Endometrium (tissue), 2 donors: ENCODE data around the gene ZC3HAV1L.
"Not testable (repeated sequence)": the region's sequence is repeated elsewhere in the genome, so short reads cannot be mapped to it uniquely, and the experiment has no call there.

ENCODE experiments used
- FAIRE-seq: peaks from 2 replicates; lab custom pipeline; 2012; peaks lifted over from hg19 to GRCh38; lab: Jason Lieb, UNC
- donor health status: control.
- donor health status: control.

The ZC3HAV1L gene

GRCh38 chr7:139035586-139036353 is at the start of gene ZC3HAV1L:
TSS of gene ZC3HAV1L (minus strand) at chr7:139036042. CDS start at chr7:139036017, 25 bp downstream.
- FAIRE-seq: no peak

- FAIRE-seq: no peak
Observed at GRCh38 chr7:139084709-139085108, 48.9 kb upstream of the ZC3HAV1L start.

- FAIRE-seq: no peak
Observed at GRCh38 chr7:139081584-139081983, 45.7 kb upstream of the ZC3HAV1L start.

GRCh38 chr7:139080905-139081304 is 45.1 kb upstream of the ZC3HAV1L start:
- FAIRE-seq: no peak

GRCh38 chr7:139079861-139080260 is 44.0 kb upstream of the ZC3HAV1L start:
- no peak for FAIRE-seq

GRCh38 chr7:139078911-139079310 is 43.1 kb upstream of the ZC3HAV1L start:
- FAIRE-seq: no peak

GRCh38 chr7:139078399-139078798 is 42.6 kb upstream of the ZC3HAV1L start:
- no peak for FAIRE-seq

- not testable (repeated sequence) for FAIRE-seq
Observed at GRCh38 chr7:139077706-139078105, 41.9 kb upstream of the ZC3HAV1L start.

- FAIRE-seq: no peak
Observed at GRCh38 chr7:139075871-139076686, 40.2 kb upstream of the ZC3HAV1L start.

GRCh38 chr7:139075031-139075652 is 39.3 kb upstream of the ZC3HAV1L start:
- FAIRE-seq: peak; percentile 8

GRCh38 chr7:139072796-139073195 is 37.0 kb upstream of the ZC3HAV1L start:
- no peak for FAIRE-seq

- FAIRE-seq: no peak
Observed at GRCh38 chr7:139071680-139072079, 35.8 kb upstream of the ZC3HAV1L start.

GRCh38 chr7:139068544-139069399 is 32.9 kb upstream of the ZC3HAV1L start:
- no peak for FAIRE-seq

GRCh38 chr7:139066315-139066714 is 30.5 kb upstream of the ZC3HAV1L start:
- FAIRE-seq: no peak

- no peak for FAIRE-seq
Observed at GRCh38 chr7:139065323-139065722, 29.5 kb upstream of the ZC3HAV1L start.

GRCh38 chr7:139061416-139061815 is 25.6 kb upstream of the ZC3HAV1L start:
- FAIRE-seq: no peak

- FAIRE-seq: no peak
Observed at GRCh38 chr7:139060695-139061237, 24.9 kb upstream of the ZC3HAV1L start.

- FAIRE-seq: no peak
Observed at GRCh38 chr7:139059905-139060304, 24.1 kb upstream of the ZC3HAV1L start.

GRCh38 chr7:139058943-139059342 is 23.1 kb upstream of the ZC3HAV1L start:
- FAIRE-seq: no peak

GRCh38 chr7:139055674-139056073 is 19.8 kb upstream of the ZC3HAV1L start:
- FAIRE-seq: no peak

- FAIRE-seq: not testable (repeated sequence)
Observed at GRCh38 chr7:139054656-139055055, 18.8 kb upstream of the ZC3HAV1L start.

GRCh38 chr7:139054101-139054500 is 18.3 kb upstream of the ZC3HAV1L start:
- no peak for FAIRE-seq
